ENCODE results near the gene GALNT2.

GRCh38 chr1:230065161-230065560 is 1.9 kb upstream of the GALNT2 start:
- TF ChIP-seq CTCF (IDR thresholded peaks at IDR 0.05) = no peak
- no peak for TF ChIP-seq POLR2A (IDR thresholded peaks at IDR 0.05)
- TF ChIP-seq EP300 (IDR thresholded peaks at IDR 0.05) = no peak

All from tibial nerve (tissue), 4 donors.